Upper lobe of left lung (tissue), 4 donors: ENCODE measurements around the gene USP34.

Experiments used
- POLR2A ChIP-seq, 4 donors: fragments of 450-650 bp; IDR thresholded peaks; one replicate each; pipeline ENCODE4 v1.5.1; 2016 to 2017; ENCODE audit warnings: antibody characterized with exemption in 4 of 4, mild to moderate bottlenecking in 2 of 4
- TF ChIP-seq, protein P1 (sequence below), 6 experiments: fragments of 450-650 bp in 4 of 6; fragments of 200-600 bp in 2 of 6; sonication (generic) in 2 of 6; IDR thresholded peaks; one replicate each; pipeline ENCODE4 v1.5.1; 2016 to 2019; ENCODE audit warnings: antibody characterized with exemption in 6 of 6

DNA sequence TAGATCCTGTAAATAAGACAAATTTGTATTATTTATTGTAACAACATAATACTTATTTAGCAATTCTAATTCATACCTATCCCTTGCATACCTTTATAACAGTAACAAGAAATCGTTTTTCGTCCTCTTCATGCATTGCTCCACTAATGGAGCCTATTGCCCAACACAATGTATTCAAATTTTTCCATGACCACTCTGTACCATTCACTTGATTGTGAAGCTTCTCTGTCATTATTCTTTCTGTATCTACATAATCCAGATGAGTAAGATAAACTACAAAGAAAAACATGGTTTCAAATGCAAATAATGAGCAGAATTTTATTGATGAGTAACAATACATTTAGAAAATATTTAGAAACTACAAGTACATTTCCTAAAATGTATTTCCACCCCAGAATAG, 21.6 kb upstream of the USP34 start:
- TF ChIP-seq, protein P1, sequence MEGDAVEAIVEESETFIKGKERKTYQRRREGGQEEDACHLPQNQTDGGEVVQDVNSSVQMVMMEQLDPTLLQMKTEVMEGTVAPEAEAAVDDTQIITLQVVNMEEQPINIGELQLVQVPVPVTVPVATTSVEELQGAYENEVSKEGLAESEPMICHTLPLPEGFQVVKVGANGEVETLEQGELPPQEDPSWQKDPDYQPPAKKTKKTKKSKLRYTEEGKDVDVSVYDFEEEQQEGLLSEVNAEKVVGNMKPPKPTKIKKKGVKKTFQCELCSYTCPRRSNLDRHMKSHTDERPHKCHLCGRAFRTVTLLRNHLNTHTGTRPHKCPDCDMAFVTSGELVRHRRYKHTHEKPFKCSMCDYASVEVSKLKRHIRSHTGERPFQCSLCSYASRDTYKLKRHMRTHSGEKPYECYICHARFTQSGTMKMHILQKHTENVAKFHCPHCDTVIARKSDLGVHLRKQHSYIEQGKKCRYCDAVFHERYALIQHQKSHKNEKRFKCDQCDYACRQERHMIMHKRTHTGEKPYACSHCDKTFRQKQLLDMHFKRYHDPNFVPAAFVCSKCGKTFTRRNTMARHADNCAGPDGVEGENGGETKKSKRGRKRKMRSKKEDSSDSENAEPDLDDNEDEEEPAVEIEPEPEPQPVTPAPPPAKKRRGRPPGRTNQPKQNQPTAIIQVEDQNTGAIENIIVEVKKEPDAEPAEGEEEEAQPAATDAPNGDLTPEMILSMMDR (IDR thresholded peaks at IDR 0.05) = no peak
- TF ChIP-seq POLR2A (IDR thresholded peaks at IDR 0.05) = no peak
